ENCODE results near the gene HIC1.

HIC1 gene

DNA sequence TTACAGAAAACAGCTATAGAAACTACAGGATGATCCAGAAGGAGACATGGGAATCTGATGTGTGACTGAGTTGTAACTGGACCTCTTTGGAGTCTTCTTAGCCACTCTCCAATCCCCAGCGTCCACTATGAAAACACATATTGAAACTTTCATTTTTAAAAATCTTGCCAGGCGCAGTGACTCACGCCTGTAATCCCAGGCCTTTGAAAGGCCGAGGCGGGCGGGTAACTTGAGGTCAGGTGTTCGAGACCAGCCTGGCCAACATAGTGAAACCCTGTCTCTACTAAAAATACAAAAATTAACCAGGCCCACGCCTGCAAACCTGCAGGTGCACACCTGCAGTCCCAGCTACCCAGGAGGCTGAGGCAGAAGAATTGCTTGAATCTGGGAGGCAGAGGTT is 53.3 kb downstream of the HIC1 start:
- no peaks in the 10 kb centered on the region for H3K9me3 ChIP-seq
- H3K4me3 ChIP-seq = no peak overlapping the region
- no peaks in the 10 kb centered on the region for H3K36me3 ChIP-seq (replicated peaks)
- peaks cover 2% of the 10 kb centered on the region; the same call in 1 of the 2 replicates for H3K4me1 ChIP-seq
- in situ Hi-C loops (cut with MboI; ENCODE audit: low sequenced_read_pairs) = no loop called here
- DNase-seq (ENCODE audit: low spot score in 2 of 2) = no peak
- no peaks in the 10 kb centered on the region for H3K27me3 ChIP-seq (ENCODE audit: low read depth)

- Histone ChIP-seq H3K27me3 (ENCODE audit: low read depth) (no peaks in the 10 kb centered on the region), H3K4me1 (no peaks in the 10 kb centered on the region), H3K4me3 (no peak overlapping the region), H3K36me3 (replicated peaks) (no peaks in the 10 kb centered on the region), H3K9me3 (no peaks in the 10 kb centered on the region)
- in situ Hi-C loops (cut with MboI; ENCODE audit: low sequenced_read_pairs) = no loop called here
- no peak for DNase-seq (ENCODE audit: low spot score in 2 of 2)
Observed at GRCh38 chr17:2110436-2110835, 55.5 kb downstream of the HIC1 start.

GRCh38 chr17:2111691-2112090 is 56.8 kb downstream of the HIC1 start:
- Histone ChIP-seq H3K36me3 (replicated peaks) (no peaks in the 10 kb centered on the region), H3K4me1 (no peaks in the 10 kb centered on the region), H3K27me3 (ENCODE audit: low read depth) (no peaks in the 10 kb centered on the region), H3K9me3 (no peaks in the 10 kb centered on the region), H3K4me3 (no peak overlapping the region)
- DNase-seq (ENCODE audit: low spot score in 2 of 2) = no peak
- in situ Hi-C loops (cut with MboI; ENCODE audit: low sequenced_read_pairs) = no loop called here
